NCI-H510A (cell line): Measurements from ENCODE around the gene SOX6.
"Not testable (repeated sequence)": the region's sequence is repeated elsewhere in the genome, so short reads cannot be mapped to it uniquely, and the experiment has no call there.

Experiments
- DNase-seq: peaks from one replicate; lab custom pipeline; 2025; lab: John Stamatoyannopoulos, UW

The SOX6 gene

DNA sequence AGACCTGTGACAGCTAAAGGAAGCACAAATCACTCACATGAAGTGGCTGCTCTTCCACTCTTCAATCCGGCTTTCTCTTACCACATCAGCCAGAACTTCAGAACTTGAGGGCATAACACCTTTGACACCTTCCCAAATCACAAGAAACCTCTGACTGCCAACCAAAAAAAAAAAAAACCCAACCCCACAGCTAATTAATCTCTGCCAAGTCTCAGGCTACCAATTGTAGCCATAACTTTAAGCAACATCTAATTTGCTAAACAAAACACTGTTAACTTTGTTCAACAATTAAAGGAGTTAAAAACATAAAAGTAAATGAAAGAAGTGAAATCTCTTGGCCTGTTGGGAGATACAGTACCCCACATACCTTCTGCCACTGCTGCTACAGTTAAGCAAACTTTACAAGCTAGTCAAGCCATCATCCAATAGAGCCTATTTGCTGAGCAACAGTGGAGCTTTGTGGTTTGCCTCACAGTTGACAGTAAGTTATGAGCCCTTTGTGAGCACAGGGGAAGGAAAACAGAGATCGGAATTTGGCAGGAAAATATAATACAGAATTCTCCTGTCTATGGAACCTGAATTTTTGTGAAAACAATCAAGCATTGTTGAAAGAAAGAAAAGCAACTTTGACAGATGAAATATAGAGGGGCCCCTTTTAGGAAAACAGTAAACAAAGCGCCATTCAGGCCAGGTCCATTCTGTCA, at the start of gene SOX6:
Gene SOX6 (minus strand): TSS at position 490 of the 704 bp plus-strand sequence. CDS start 15,298 bp downstream, outside the sequence.
- no peak for DNase-seq

DNA sequence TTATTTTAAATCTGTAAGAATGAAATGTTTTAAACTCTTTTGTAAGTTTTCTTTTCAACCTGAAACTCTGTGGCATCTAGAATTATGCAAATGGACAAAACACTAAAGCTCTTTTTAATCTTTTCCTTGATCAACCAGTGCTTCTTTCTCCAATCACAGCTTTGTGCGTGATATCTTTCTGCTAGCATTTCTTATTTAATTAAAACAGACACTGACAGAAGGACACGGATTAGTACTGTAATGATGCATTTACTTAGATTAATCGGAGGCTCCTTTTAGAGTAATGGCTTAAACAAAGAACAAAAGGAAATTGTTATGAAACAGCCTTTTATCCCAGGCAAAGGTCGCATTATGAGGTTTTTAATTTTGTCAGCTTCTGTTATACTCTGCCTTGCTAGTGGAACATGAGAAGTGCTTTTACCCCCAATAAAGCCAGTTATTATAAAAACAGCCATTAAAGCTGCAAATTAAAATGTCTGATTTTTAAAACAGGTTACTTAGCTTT, 48.5 kb upstream of the SOX6 start:
- DNase-seq = no peak

DNA sequence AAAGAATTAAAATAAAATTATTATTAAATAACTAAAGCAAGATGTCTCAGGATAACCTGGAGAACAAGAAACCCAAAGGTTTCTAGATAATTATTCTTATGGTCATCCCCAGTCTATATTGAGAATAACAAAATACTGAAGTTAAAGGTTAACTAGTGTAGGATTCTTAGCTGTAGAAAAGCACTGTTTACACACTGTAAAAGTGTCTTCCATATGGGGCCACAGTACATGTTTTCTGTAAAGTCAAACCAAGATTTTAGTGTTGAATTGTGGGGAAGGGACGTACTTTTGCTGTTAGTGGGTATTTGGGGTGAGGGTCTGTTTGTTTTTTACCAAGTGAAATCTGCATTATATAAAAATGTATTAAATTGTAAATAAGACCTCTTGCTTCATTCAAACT, 47.5 kb upstream of the SOX6 start:
- DNase-seq = no peak

DNA sequence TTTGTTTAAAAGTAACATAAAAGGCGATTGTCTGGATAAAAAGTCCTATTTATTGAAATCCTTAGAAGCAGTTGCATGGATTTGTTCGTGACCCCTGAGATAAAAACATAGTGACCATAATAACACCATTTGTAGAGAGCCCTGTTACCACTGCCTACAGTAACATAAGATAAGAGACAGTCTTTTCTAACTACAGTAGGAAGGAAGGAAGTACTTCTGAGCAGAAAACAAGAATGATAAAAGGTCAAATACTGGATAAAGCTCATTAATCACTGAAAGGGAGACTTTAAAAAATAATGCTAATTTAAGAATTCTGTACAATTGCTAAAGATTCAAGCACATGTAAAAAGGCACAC, 47.1 kb upstream of the SOX6 start:
- DNase-seq = no peak

DNA sequence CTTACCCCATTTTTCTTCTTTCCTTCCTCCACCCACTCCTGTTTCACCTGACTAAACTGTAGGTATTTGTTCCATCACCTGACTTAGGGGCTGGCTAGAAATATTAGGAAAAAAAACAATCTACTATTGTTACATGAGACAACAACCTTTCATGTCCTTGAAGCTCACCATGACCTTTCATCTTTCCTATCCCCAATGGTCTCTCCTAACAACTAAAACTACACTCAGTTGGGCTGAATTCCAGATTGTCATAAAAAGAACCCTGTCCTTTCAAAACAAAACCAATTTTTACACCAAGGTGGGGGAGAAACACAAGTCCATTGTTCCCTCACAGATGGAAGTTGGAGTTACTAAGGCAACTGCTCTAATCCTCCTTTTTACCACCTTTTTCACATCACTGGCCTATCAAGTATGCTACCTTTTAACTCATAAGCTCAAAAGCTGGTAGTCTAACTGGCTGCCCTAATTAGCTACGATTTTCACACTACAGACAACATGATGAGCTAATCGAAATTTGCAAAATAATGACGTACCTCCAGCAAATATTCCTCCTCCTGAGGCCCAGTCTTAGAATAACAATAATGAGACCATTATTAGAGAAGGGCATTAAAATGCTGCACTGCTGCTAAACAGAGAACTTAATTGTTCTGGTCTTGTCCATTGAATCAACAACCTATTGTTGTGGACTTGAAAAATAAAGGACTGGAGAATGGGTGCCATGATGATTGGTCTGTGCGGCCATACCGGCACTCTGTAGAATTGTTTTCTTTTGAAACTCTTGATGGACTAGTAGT, 46.5 kb upstream of the SOX6 start:
- no peak for DNase-seq

DNA sequence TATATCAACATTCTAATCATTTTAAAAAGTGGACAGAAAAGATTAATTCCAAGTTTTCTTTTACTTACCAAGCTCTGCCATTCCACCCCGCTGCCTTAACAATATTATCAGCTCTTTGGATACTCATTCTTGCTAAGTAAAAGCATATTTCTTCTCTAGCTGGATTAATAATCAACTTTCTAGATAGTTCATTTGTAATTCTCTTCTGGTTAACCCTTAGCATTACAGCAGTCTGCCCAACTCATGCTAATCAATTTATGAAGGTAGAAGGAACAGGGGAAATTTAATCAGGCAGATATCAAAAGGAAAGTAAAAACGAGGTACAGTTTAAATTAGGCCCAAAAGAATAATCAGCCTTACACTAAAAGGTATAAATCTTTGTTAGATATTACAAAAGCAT, 41.0 kb upstream of the SOX6 start:
- DNase-seq = no peak

DNA sequence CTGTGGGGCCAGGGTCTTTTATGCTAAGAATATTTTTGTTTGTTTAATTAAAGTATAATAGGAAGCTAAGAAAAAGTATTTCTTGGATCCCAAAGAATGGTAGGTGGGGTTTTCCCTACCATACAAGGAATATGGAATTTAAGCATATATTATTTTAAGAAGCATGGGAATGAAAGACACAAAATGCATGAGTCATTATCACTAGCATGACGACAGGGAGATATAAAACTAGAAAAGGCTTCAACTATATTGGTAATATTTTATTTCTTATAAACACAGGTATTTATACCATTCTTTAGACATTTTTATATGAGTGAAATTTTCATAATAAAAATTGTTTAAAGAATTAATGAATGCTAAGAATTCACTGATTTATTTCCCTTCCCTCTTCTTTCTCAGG, 39.3 kb upstream of the SOX6 start:
- no peak for DNase-seq

DNA sequence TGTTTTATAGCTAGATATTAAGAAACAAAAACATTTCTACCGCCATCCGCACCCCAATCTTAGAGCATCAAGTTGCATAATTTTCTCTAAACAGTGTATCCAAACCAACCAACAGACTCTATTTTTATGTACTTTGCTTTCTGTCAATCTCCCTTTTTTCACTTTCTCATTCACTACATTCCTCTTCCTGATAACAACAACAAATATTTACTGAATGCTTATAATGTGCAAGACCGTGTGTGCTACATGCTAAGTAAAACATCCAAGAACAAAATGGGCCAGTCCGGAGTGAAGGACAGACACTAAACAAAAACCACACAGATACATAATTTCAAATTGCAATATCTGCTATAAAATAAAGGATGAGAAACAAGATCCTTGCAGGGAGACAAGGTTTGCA, 38.6 kb upstream of the SOX6 start:
- no peak for DNase-seq

DNA sequence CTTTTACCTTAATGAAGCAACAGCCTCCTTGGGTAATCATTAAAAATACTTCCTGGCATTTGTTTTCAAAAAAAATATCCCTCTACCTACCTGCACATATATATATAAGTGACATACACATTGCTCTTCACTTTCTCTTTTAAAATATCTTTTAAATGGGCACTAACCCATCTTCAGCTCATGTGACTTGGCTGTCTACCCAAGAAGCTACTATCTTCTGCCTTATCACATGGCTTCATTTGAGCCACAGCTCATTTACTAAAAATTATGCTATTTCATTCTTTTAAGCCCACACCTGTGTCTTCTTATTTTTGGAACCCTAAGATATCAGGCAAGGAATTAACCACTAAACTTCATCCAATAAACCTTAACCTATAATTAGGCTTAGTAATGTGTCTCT, 37.0 kb upstream of the SOX6 start:
- no peak for DNase-seq

DNA sequence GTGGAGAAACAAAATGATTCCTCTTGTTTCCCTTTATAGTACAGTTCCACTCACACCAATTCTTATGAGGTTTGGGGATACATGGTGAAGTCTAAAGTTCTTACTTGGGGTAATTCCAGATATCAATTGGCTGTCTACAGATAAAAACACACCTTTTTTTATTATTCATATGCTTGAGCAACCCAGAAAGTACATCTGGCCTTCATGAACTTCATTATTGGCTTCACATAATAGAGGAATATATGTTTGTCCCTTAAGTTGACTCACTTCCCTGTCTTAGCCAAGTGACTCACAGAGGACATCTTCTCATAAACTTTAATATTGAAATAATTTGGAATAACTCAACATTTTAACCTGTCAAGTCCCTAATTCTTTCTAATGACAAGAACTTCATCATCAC, 36.3 kb upstream of the SOX6 start:
- no peak for DNase-seq

DNA sequence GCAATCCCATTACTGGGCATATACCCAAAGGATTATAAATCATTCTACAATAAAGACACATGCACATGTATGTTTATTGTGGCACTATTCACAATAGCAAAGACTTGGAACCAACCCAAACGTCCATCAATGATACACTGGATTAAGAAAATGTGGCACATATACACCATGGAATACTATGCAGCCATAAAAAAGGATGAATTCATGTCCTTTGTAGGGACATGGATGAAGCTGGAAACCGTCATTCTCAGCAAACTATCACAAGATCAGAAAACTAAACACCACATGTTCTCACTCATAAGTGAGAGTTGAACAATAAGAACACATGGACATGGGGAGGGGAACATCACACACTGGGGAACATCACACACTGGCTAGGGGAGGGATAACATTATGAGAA, 34.5 kb upstream of the SOX6 start:
- DNase-seq = not testable (repeated sequence)

DNA sequence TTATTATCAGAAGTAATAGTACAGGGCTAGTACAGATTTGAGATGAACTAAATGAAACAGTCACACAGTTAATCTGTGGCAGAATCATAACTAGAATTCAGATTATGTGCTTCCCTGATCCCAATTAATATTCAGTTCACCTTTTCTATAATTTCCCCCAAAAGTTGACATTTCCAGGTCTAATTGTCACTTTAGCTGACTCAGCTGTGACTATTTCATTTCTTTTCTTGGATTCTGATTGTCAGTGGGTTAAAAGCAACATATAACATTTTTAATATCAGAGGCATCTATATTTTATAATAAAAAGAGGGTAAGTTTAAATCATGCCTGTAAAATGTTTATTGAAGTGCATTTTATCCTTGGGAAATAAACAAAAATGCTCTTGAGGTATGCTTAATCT, 28.8 kb upstream of the SOX6 start:
- DNase-seq = no peak

DNA sequence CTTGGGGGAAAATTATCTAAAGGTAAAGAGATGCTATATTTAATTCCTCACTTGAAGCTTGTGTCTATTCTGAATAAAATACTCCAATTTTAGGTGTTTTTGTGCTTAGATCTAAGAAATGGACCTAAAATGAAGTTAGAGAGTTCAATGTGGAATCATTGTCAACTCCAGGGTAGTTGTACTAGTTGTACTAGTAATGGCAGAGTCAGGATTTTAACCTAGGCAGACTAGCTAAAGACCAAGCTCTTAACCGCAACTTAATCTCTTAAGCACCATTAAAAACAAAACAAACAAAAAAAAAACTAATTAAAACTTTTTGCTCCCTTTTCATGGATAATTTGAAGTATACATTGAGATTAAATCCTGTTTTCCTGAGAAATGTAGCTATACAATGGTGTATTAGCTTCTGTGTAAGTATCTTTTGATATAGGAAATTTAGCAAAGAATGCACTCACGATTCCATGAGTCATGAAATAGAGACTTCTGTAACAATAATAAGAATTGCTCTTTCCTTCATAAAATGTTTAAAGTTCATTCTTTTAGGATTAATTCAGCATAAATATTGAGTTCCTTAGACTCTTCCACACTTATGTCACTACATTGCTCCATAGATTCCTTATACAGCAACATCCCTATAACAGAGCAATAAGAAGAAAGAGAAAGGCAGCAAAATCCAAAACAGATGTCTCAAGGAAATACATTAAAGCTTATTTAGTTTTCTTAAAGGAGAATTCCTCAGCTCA, 26.5 kb upstream of the SOX6 start:
- no peak for DNase-seq

DNA sequence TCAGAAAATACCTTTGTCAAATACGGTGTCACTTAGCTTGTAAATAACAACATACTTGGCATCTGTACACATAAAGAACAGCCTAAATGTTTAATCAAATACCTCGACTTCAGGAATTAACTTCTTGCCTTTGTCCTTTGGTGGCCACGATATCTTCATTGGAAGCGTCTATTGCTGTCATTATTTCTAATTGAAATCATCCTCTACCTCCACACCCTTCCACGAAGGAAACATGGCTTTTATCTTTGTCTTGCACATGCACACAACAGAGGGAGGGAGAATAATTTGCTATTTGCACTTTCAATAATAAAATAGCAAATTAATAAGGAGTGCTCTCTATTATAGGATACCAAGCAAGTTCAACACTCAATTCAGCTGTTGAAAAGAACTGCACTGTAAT, 25.8 kb upstream of the SOX6 start:
- no peak for DNase-seq

DNA sequence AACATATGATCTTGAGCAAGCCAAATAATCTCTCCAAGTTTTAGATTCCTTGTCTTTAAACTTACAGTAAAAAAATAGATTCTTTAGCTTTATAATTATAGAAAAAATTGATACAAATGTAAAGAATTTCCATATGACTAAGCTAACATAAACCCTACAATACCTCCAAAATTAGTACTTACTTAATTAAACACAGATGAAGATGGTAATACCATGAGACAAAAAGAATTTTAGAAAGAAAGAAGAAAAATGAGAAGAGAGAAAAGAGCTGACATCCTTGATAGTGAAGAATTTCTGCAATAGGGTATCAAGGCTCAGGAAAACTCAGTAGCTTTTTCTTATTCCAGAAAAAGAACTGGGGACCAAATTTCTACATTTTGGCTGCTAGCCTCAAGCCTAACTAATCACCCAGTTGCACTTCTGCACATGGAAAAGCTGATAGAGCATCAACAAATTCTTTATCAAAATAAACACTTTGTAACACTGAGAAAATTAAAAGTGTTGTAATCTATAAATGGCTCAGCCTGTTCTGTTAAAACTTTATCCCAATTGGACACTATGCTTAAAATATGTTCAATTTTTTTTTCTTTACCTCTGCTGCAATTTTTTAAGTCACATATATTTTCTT, 24.7 kb upstream of the SOX6 start:
- DNase-seq = no peak

DNA sequence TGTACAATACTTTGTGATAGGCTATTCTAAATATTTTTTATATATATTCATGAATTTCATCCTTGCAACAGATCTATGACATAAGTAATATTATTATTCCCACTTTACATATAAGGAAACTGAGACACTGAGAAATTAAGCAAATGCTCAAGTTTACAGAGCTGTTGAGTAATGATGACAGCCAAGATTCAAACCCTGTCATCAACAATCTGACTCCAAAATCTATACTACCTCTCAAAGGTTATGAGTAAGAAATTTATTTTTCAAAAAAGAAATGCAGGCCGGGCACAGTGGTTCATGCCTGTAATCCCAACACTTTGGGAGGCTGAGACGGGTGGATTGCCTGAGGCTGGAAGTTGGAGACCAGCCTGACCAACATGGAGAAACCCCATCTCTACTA, 22.6 kb upstream of the SOX6 start:
- no peak for DNase-seq

DNA sequence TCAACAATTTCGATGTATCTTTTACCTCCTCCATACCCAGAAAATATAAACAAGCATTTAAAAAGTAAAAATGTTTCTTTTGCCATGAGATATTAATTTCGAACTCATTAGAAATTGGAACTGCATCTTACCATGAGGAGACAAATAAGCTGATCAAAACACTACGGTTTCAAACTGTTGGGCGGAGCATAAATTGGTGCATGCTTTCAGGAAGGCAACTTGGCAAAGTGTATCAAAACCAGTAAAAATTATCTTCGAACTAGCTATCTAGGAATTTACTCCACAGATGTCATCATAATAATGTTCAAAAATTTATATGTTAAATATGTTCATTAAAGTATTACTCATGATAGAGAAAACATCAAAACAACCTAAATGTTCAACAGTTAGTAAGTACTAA, 21.4 kb upstream of the SOX6 start:
- no peak for DNase-seq

DNA sequence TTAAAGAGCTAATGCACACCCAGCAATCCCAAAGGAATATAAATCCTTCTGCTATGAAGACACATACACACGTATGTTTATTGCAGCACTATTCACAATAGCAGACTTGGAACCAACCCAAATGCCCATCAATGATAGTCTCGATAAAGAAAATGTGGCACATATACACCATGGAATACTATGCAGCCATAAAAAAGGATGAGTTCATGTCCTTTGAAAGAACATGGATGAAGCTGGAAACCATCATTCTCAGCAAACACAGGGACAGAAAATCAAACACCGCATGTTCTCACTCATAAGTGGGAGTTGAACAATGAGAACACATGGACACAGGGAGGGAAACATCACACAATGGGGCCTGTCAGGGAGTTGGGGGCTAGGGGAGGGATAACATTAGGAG, 19.3 kb upstream of the SOX6 start:
- not testable (repeated sequence) for DNase-seq

DNA sequence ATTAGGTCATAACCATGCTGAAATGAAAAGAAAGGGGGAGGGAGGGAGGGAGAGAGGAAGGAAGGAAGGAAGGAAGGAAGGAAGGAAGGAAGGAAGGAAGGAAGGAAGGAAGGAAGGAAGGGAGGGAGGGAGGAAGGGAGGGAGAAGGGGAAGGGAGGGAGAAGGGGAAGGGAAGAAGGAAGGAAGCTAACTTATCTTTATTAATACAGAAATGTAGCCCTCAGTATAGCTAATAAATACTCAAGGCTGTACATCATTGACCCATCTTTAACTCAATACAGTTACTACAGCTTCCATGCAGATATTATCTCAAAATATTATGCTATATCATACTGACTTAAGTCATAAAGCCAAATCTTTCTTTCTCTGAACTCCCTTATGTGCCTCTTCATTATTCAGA, 17.4 kb upstream of the SOX6 start:
- no peak for DNase-seq

DNA sequence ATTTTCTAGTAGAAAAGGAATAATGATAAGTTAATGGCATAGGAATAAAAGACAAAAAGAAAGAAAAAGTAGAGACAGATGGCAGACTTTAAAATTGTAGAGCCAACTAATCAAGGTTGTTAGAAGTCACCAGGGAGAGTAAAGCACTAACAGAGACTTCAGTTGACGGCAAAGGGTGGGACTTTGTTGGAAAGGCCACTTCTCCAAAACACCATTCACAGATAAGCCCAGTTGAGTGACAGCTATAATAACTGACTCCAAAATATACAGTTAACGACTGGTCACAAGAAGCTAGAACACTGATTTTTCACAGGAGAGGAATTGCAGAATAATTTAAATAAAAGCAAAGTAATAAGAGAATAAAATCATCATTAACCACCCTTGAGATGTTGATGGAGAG, 16.0 kb upstream of the SOX6 start:
- no peak for DNase-seq

DNA sequence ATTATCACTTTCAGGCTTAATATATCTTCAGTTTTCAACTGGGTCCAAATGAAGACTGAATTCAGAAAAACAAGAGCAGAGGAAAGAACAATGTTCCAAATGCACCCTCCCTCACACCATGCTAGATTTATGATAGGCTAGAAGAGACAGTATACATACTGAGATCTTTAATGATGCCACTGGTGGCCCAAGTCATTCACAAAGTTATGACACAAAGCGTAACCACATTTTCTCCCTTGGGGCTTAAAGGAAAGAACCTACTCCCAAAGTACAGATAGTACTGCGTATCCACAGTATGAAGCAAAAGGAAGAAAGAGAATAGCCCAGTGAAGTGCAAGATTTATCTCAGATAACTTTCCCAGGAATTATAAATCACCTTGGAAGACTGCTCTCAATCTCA, 10.9 kb upstream of the SOX6 start:
- DNase-seq = no peak

DNA sequence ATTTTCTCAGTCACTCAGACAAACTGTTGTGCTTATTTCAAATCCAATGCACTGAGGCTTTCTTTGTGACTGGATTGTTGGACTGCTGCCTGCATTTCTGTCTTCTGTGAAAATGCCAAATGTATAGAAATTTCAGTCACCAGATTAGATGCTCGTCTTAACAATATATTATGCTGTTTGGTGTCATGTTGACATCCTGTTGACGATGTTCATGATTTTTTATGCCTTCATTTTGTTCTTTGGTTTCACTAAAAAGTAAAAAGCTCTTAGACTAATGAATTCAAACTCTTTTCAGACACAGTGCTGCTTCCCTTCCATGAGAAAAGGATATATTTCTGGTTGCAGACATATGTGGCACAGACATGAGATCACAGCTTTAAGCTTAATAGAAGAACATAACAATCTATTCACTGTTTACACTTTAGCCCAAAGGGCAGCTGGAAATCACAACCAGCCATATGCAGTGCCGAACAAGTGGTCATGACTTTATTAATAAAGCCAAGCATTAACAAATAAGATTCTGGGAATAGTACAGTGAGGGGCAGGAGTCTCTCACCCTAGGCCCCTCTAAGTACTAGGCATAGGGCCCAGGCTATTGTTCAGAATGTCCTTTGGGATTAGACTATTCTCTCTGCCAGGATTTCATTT, 9.4 kb upstream of the SOX6 start:
- DNase-seq = no peak
